LoVo (cell line): ENCODE results near the gene MRPS15.

Source experiments
- DNase-seq: peaks from one replicate; pipeline ENCODE4 v3.0.0-alpha.2; 2016; ENCODE audit warnings: low spot score

MRPS15 gene

GRCh38 chr1:36419569-36419968, 44.6 kb downstream of the MRPS15 start:
- no peak for DNase-seq

GRCh38 chr1:36419140-36419539, 45.0 kb downstream of the MRPS15 start:
- no peak for DNase-seq

GRCh38 chr1:36417931-36418330, 46.3 kb downstream of the MRPS15 start:
- no peak for DNase-seq

DNA sequence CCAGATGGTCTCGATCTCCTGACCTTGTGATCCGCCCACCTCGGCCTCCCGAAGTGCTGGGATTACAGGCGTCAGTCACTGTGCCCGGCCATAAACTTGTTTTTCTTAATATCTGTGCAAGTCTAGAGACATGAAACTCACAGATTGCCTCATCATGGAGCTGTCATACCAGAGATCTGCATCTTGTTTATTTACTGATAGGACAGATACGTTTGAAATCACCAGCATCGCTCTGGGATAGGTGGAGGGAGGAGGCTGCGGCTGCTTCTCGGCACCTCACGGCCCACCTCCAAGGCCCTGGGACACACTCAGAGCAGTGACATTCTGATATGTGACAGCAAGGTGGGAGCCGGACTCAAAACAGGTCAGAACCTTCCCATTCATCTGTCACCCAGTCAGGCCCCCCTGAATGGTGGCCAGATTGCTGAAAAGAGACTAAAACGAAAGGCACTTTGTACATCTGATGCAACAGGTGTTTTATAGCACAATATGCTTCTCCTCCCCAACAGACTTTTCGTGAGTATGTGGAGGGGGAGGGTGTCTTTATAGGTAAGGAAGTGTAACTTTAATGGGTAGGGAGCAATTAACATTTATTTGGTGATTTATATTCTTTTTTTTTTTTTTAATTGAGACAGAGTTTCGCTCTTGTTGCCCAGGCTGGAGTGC, 48.4 kb downstream of the MRPS15 start:
- no peak for DNase-seq

DNA sequence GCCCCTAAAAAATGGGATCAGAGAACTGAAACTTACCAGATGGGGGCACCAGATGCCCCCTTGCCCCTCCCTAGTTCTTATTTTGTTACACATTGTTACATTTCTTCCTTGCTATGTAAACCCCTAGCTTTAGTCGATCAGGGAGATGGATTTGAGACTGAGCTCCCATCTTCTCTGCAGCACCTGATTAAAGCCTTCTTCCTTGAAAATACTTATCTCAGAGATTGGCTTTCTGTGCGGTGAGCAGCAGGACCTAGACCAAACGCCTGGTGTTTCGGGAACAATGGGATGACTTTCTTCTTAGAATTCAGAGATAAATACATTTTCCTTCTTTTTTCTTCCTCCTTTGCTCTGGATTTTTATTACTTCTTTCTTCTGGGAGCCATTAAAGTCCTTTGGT, 49.8 kb downstream of the MRPS15 start:
- no peak for DNase-seq

- no peak for DNase-seq
Observed at GRCh38 chr1:36411674-36412648, 52.2 kb downstream of the MRPS15 start.

- DNase-seq, result no peak
Observed at GRCh38 chr1:36408479-36408878, 55.7 kb downstream of the MRPS15 start.

DNA sequence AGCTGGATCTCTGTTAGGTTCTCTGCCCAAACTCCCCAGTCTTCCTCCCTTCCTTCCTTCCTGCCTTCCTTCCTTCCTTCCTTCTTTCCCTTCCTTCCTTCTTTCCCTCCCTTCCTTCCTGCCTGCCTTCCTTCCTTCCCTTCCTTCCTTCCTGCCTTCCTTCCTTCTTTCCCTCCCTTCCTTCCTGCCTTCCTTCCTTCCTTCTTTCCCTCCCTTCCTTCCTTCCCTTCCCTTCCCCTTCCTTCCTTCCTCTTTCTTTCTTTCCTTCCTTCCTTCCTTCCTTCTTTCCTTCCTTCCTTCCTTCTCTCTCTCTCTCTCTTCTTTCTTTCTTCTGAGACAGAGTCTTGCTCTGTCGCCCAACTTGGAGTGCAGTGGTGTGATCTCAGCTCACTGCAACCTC, 57.7 kb downstream of the MRPS15 start:
- no peak for DNase-seq
